H9 (cell line): Measurements from ENCODE around the gene KLF15. TPM values are rescaled to one million over a fixed set of nuclear protein-coding genes. Genes with fewer than 3 reads are reported as not detected.

ENCODE experiments used
- DNase-seq: peaks from one replicate; pipeline ENCODE4 v3.0.0-alpha.2; 2017
- H2AFZ ChIP-seq: one replicate; pipeline ENCODE4 v1.6.1; 2013; ENCODE audit warnings: mild to moderate bottlenecking, low read length, control low read depth, moderate library complexity
- H2AK5ac ChIP-seq: 2 replicates; pipeline ENCODE4 v1.6.1; 2013; ENCODE audit warnings: low read length, control low read depth, mixed read lengths; ENCODE audit not compliant: insufficient read length
- H2BK120ac ChIP-seq: one replicate; pipeline ENCODE4 v1.6.1; 2013; ENCODE audit warnings: low read depth, mild to moderate bottlenecking, low read length, control low read depth, inconsistent platforms; ENCODE audit not compliant: poor library complexity, severe bottlenecking
- H2BK12ac ChIP-seq: 2 replicates; pipeline ENCODE4 v1.6.1; 2013; ENCODE audit warnings: low read length, control low read depth, mixed read lengths, low read depth; ENCODE audit not compliant: insufficient read length
- H2BK15ac ChIP-seq: 2 replicates; pipeline ENCODE4 v1.6.1; 2013; ENCODE audit warnings: low read depth, low read length, control low read depth
- H2BK20ac ChIP-seq: one replicate; pipeline ENCODE4 v1.6.1; 2013; ENCODE audit warnings: low read depth, mild to moderate bottlenecking, low read length, control low read depth, inconsistent platforms; ENCODE audit not compliant: poor library complexity, severe bottlenecking
- H2BK5ac ChIP-seq: 2 replicates; pipeline ENCODE4 v1.6.1; 2013; ENCODE audit warnings: low read length, control low read depth, mixed read lengths; ENCODE audit not compliant: insufficient read length
- H3K14ac ChIP-seq: 2 replicates; pipeline ENCODE4 v1.6.1; 2013; ENCODE audit warnings: low read length, control low read depth; ENCODE audit not compliant: insufficient read depth
- H3K18ac ChIP-seq: 2 replicates; pipeline ENCODE4 v1.6.1; 2013; ENCODE audit warnings: low read depth, mild to moderate bottlenecking, mixed read lengths, low read length, control low read depth; ENCODE audit not compliant: insufficient read length
- H3K23ac ChIP-seq: 2 replicates; pipeline ENCODE4 v1.6.1; 2013; ENCODE audit warnings: low read length, control low read depth, mixed read lengths, low read depth; ENCODE audit not compliant: insufficient read length
- H3K23me2 ChIP-seq: 2 replicates; pipeline ENCODE4 v1.6.1; 2013; ENCODE audit warnings: low read depth, mild to moderate bottlenecking, mixed read lengths, low read length, control low read depth; ENCODE audit not compliant: insufficient read length, poor library complexity, severe bottlenecking
- H3K27ac ChIP-seq: 2 replicates; pipeline ENCODE4 v1.5.1; 2013; ENCODE audit warnings: low read length, control low read depth, mixed read lengths, low read depth; ENCODE audit not compliant: insufficient read length
- H3K27me3 ChIP-seq: 2 replicates; pipeline ENCODE4 v1.6.1; 2013; ENCODE audit warnings: low read length, control low read depth, inconsistent platforms; ENCODE audit not compliant: insufficient read depth
- H3K4ac ChIP-seq: 2 replicates; pipeline ENCODE4 v1.6.1; 2013; ENCODE audit warnings: low read depth, mild to moderate bottlenecking, control low read depth, inconsistent platforms, low read length, moderate library complexity
- H3K4me1 ChIP-seq: 2 replicates; pipeline ENCODE4 v1.6.1; 2013; ENCODE audit warnings: low read length, control low read depth, inconsistent platforms; ENCODE audit not compliant: insufficient read depth
- H3K4me2 ChIP-seq: 2 replicates; pipeline ENCODE4 v1.6.1; 2013; ENCODE audit warnings: low read length, control low read depth, mixed read lengths; ENCODE audit not compliant: insufficient read length, insufficient read depth
- H3K56ac ChIP-seq: 2 replicates; pipeline ENCODE4 v1.6.1; 2013; ENCODE audit warnings: low read depth, mild to moderate bottlenecking, mixed read lengths, low read length, control low read depth; ENCODE audit not compliant: insufficient read length
- H3K79me1 ChIP-seq: 2 replicates; pipeline ENCODE4 v1.6.1; 2013; ENCODE audit warnings: low read depth, mild to moderate bottlenecking, moderate library complexity, low read length, control low read depth, inconsistent platforms; ENCODE audit not compliant: insufficient read depth, poor library complexity, severe bottlenecking
- H3K79me2 ChIP-seq: 2 replicates; pipeline ENCODE4 v1.6.1; 2013; ENCODE audit warnings: low read length, control low read depth, inconsistent platforms; ENCODE audit not compliant: insufficient read depth
- H3K9ac ChIP-seq: 2 replicates; pipeline ENCODE4 v1.6.1; 2013; ENCODE audit warnings: low read length, control low read depth, mixed read lengths; ENCODE audit not compliant: insufficient read length; ENCODE audit errors: extremely low read depth
- H3K9me3 ChIP-seq: one replicate; pipeline ENCODE4 v1.6.1; 2013; ENCODE audit warnings: low read depth, low read length, inconsistent platforms; ENCODE audit not compliant: control insufficient read depth
- H3T11ph ChIP-seq: one replicate; pipeline ENCODE4 v1.6.1; 2013; ENCODE audit warnings: mild to moderate bottlenecking, low read length, control low read depth, inconsistent platforms
- H4K20me1 ChIP-seq: one replicate; pipeline ENCODE4 v1.6.1; 2013; ENCODE audit not compliant: control insufficient read depth, insufficient read length, insufficient read depth
- H4K5ac ChIP-seq: 2 replicates; pipeline ENCODE4 v1.6.1; 2013; ENCODE audit warnings: low read depth, mild to moderate bottlenecking, mixed read lengths, low read length, control low read depth; ENCODE audit not compliant: insufficient read length
- H4K8ac ChIP-seq: replicated peaks from 2 replicates; pipeline ENCODE4 v1.6.1; 2013; ENCODE audit warnings: low read length, control low read depth, mixed read lengths, low read depth; ENCODE audit not compliant: insufficient read length
- H4K91ac ChIP-seq: 2 replicates; pipeline ENCODE4 v1.6.1; 2013; ENCODE audit warnings: low read depth, mild to moderate bottlenecking, moderate library complexity, mixed read lengths, low read length, control low read depth; ENCODE audit not compliant: insufficient read length
- H3K27ac Mint-ChIP-seq, 3 experiments: 2 replicates in 2 of 3; 3 replicates in 1 of 3; pipeline ENCODE4 v1.8.0; 2020 to 2021; ENCODE audit warnings: mixed read lengths in 3 of 3, mild to moderate bottlenecking in 1 of 3, moderate library complexity in 1 of 3
- H3K27me3 Mint-ChIP-seq: 2 replicates; pipeline ENCODE4 v1.8.0; 2021; ENCODE audit warnings: low read depth, mild to moderate bottlenecking, moderate library complexity, mixed read lengths
- H3K36me3 Mint-ChIP-seq, 3 experiments: 2 replicates in 2 of 3; 3 replicates in 1 of 3; pipeline ENCODE4 v1.8.0; 2020 to 2021; ENCODE audit warnings: low read depth in 3 of 3, mixed read lengths in 3 of 3; ENCODE audit not compliant: insufficient read depth in 1 of 3
- H3K4me1 Mint-ChIP-seq, 2 experiments: 2 replicates each; pipeline ENCODE4 v1.8.0; 2020; ENCODE audit warnings: mixed read lengths in 2 of 2
- H3K4me3 Mint-ChIP-seq, 2 experiments: 2 replicates in 1 of 2; 3 replicates in 1 of 2; pipeline ENCODE4 v1.8.0; 2020 to 2021; ENCODE audit warnings: mild to moderate bottlenecking in 2 of 2, mixed read lengths in 2 of 2, moderate library complexity in 1 of 2
- H3K9me3 Mint-ChIP-seq, 2 experiments: 2 replicates in 1 of 2; 3 replicates in 1 of 2; pipeline ENCODE4 v1.8.0; 2020; ENCODE audit warnings: mild to moderate bottlenecking in 2 of 2, mixed read lengths in 2 of 2, moderate library complexity in 1 of 2
- CTCF ChIP-seq: fragments of 200-600 bp; sonication (generic); conservative IDR thresholded peaks from 3 replicates; pipeline ENCODE4 v1.8.0; 2021; ENCODE audit warnings: antibody characterized with exemption, mild to moderate bottlenecking
- WGBS: extraction: QIAGEN DNeasy Blood & Tissue Kit; methylation state at CpG from one replicate; pipeline ENCODE4 v1.1.7; 2013; ENCODE audit warnings: missing lambda C conversion rate, low lambda C conversion rate, mixed read lengths; ENCODE audit not compliant: insufficient read length; ENCODE audit errors: extremely low coverage; 5-methylcytosine and 5-hydroxymethylcytosine counted together
- total RNA-seq: library from RNA; stranded (reverse); gene quantifications from 2 replicates; pipeline ENCODE4 v1.2.1, GENCODE V29; 2021

Gene KLF15
- total RNA-seq, 1 experiment from 2014 or later = 10.8 TPM

- H3K27ac ChIP-seq = no peak overlapping the region
- H3K18ac ChIP-seq = peak overlapping the region; percentile 1
- no peak overlapping the region for H2AFZ ChIP-seq
- no peak overlapping the region for H2BK15ac ChIP-seq
- no peak overlapping the region for H4K8ac ChIP-seq
- H3K4me2 ChIP-seq = no peak overlapping the region
- no peak for DNase-seq
- no peaks in the 10 kb centered on the region for H3K79me2 ChIP-seq
- H3K27ac Mint-ChIP-seq = no peak overlapping the region
- H3K36me3 Mint-ChIP-seq = peaks cover 0 to 2% (median 0%) of the 10 kb centered on the region in 3 experiments; a peak in 1 of 7 replicates
- no peak overlapping the region for H2BK120ac ChIP-seq
- no peak for TF ChIP-seq CTCF
- WGBS = no CpG with 5 or more reads among the region's 8 CpGs
- peaks cover 2 to 4% of the 10 kb centered on the region in 2 experiments; a peak in 2 of 5 replicates for H3K9me3 Mint-ChIP-seq
- H3K56ac ChIP-seq = no peak overlapping the region
- H2BK20ac ChIP-seq = no peak overlapping the region
- H4K5ac ChIP-seq = no peak overlapping the region
- no peak overlapping the region for H2BK5ac ChIP-seq
- peaks cover 10% of the 10 kb centered on the region for H3K27me3 Mint-ChIP-seq
- no peak overlapping the region for H3K9ac ChIP-seq
- no peaks in the 10 kb centered on the region for H3K27me3 ChIP-seq
- no peak overlapping the region for H3K4me3 Mint-ChIP-seq
- no peaks in the 10 kb centered on the region for H3K9me3 ChIP-seq
- H3K4me1 ChIP-seq = no peaks in the 10 kb centered on the region; the same call in 1 of the 2 replicates
- H3K23ac ChIP-seq = no peak overlapping the region
- H3K23me2 ChIP-seq = no peaks in the 10 kb centered on the region
- no peak overlapping the region for H4K91ac ChIP-seq
- H3K14ac ChIP-seq = 0 out of 2 replicates have a peak overlapping the region, but pooled peaks have one; percentile 8
- H2AK5ac ChIP-seq = no peak overlapping the region
- H2BK12ac ChIP-seq = no peak overlapping the region
- no peak overlapping the region for H3T11ph ChIP-seq
- H3K4ac ChIP-seq = no peak overlapping the region
- H3K79me1 ChIP-seq = no peaks in the 10 kb centered on the region
- H4K20me1 ChIP-seq = no peaks in the 10 kb centered on the region
- H3K4me1 Mint-ChIP-seq = peaks cover 14 to 18% of the 10 kb centered on the region in 2 experiments
Measured at GRCh38 chr3:126316501-126316939, 40.7 kb downstream of the KLF15 start.
